Activated T-cell treated with anti-CD3 and anti-CD28 coated beads, Interleukin-2, amount 50 U/mL, for 4 hours (primary cell): ENCODE results near the gene LRRFIP1. TPM values are rescaled to one million over a fixed set of nuclear protein-coding genes. Genes with fewer than 3 reads are reported as not detected.
"Not testable (repeated sequence)": the region's sequence is repeated elsewhere in the genome, so short reads cannot be mapped to it uniquely, and the experiment has no call there.

ENCODE experiments used
- ATAC-seq, 2 donors: fragments of 200-7000 bp; cut with Tn5 transposase; one replicate each; pipeline ENCODE4 v1.10.0; 2021
- DNase-seq: peaks from one replicate; pipeline ENCODE4 v3.0.0-alpha.2; 2020
- H3K27me3 Mint-ChIP-seq: one replicate; pipeline ENCODE4 v1.8.0; 2021; ENCODE audit warnings: low read depth, mixed read lengths
- H3K36me3 Mint-ChIP-seq: one replicate; pipeline ENCODE4 v1.8.0; 2022; ENCODE audit warnings: mixed read lengths; ENCODE audit not compliant: insufficient read depth
- H3K4me1 Mint-ChIP-seq: one replicate; pipeline ENCODE4 v1.8.0; 2021; ENCODE audit warnings: low read depth, mixed read lengths
- H3K4me3 Mint-ChIP-seq: one replicate; pipeline ENCODE4 v1.8.0; 2021; ENCODE audit warnings: mild to moderate bottlenecking, moderate library complexity, mixed read lengths
- H3K9me3 Mint-ChIP-seq: one replicate; pipeline ENCODE4 v1.8.0; 2021; ENCODE audit warnings: mixed read lengths
- total RNA-seq, 3 donors: library from RNA; stranded (reverse); gene quantifications; one replicate each; pipeline ENCODE4 v1.2.1, GENCODE V29; 2021

Gene LRRFIP1
- total RNA-seq, 3 donors from 2014 or later: 160 to 203 (median 169) TPM

GRCh38 chr2:237593036-237593435, 34.4 kb upstream of the LRRFIP1 start:
- DNase-seq (no peak), ATAC-seq (no peak)
- peaks cover 10% of the 10 kb centered on the region for H3K4me1 Mint-ChIP-seq
- peaks cover 2% of the 10 kb centered on the region for H3K27me3 Mint-ChIP-seq
- no peaks in the 10 kb centered on the region for H3K9me3 Mint-ChIP-seq
- H3K36me3 Mint-ChIP-seq: no peaks in the 10 kb centered on the region
- H3K4me3 Mint-ChIP-seq: no peak overlapping the region

- Mint-ChIP-seq H3K27me3 (peaks cover 2% of the 10 kb centered on the region), H3K9me3 (no peaks in the 10 kb centered on the region), H3K4me1 (peaks cover 10% of the 10 kb centered on the region), H3K36me3 (no peaks in the 10 kb centered on the region), H3K4me3 (no peak overlapping the region)
- DNase-seq (no peak), ATAC-seq (no peak)
Measured at GRCh38 chr2:237593596-237594320, 33.6 kb upstream of the LRRFIP1 start.

GRCh38 chr2:237594514-237594871, 32.9 kb upstream of the LRRFIP1 start:
- H3K27me3 Mint-ChIP-seq: peaks cover 2% of the 10 kb centered on the region
- no peak for ATAC-seq
- H3K36me3 Mint-ChIP-seq: no peaks in the 10 kb centered on the region
- no peak overlapping the region for H3K4me3 Mint-ChIP-seq
- H3K4me1 Mint-ChIP-seq: peaks cover 10% of the 10 kb centered on the region
- no peak for DNase-seq
- H3K9me3 Mint-ChIP-seq: no peaks in the 10 kb centered on the region

GRCh38 chr2:237595829-237596519, 31.4 kb upstream of the LRRFIP1 start:
- not testable (repeated sequence) for H3K4me1 Mint-ChIP-seq, H3K27me3 Mint-ChIP-seq, H3K9me3 Mint-ChIP-seq, H3K4me3 Mint-ChIP-seq, DNase-seq, ATAC-seq, H3K36me3 Mint-ChIP-seq

DNA sequence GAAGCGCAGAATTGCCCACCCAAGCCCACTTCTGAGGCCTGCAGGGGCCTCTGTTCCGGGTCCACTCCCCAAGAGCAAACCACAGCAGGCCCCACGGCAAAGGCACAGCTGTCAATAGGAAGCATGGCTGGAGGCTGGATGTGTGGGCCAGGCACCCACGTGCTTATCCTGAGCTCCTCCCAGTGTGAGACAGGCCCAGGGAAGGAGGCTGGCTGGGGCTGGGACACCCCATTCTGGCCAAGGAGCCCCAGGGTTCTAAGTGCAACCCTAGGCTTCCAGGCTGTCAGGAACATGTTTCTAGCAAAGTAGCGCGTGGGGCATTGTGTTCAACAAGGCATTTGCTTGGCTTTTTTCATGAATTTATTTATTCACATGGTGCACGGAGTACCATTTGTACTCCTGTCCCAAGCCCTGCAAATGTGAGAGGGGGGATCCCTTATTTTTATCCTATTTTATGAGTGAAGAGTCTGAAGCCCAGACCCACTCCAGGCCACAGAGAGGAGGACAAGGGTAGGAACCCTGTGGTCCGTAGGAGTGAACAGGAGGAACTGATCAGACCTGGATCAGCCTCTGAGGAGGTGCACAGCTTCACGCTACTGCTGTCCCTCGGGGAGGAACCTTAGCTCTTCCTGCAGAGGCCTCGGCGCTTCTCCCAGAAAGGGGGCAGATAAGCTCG, 30.7 kb upstream of the LRRFIP1 start:
- no peak for DNase-seq
- H3K27me3 Mint-ChIP-seq: no peaks in the 10 kb centered on the region
- no peak overlapping the region for H3K4me3 Mint-ChIP-seq
- H3K4me1 Mint-ChIP-seq: peaks cover under 1% of the 10 kb centered on the region
- no peaks in the 10 kb centered on the region for H3K9me3 Mint-ChIP-seq
- no peaks in the 10 kb centered on the region for H3K36me3 Mint-ChIP-seq
- no peak for ATAC-seq

GRCh38 chr2:237597196-237598145, 29.9 kb upstream of the LRRFIP1 start:
- no peaks in the 10 kb centered on the region for H3K36me3 Mint-ChIP-seq
- H3K9me3 Mint-ChIP-seq: no peaks in the 10 kb centered on the region
- peaks cover 2% of the 10 kb centered on the region for H3K4me1 Mint-ChIP-seq
- ATAC-seq (no peak), DNase-seq (no peak)
- H3K4me3 Mint-ChIP-seq: no peak overlapping the region
- H3K27me3 Mint-ChIP-seq: no peaks in the 10 kb centered on the region

GRCh38 chr2:237598468-237599208, 28.7 kb upstream of the LRRFIP1 start:
- ATAC-seq (no peak), DNase-seq (no peak)
- Mint-ChIP-seq H3K9me3 (no peaks in the 10 kb centered on the region), H3K36me3 (no peaks in the 10 kb centered on the region), H3K4me1 (peaks cover 13% of the 10 kb centered on the region), H3K4me3 (no peak overlapping the region), H3K27me3 (no peaks in the 10 kb centered on the region)

- DNase-seq (no peak), ATAC-seq (no peak)
- H3K4me3 Mint-ChIP-seq: no peak overlapping the region
- no peaks in the 10 kb centered on the region for H3K36me3 Mint-ChIP-seq
- H3K9me3 Mint-ChIP-seq: no peaks in the 10 kb centered on the region
- H3K4me1 Mint-ChIP-seq: peaks cover 18% of the 10 kb centered on the region
- no peaks in the 10 kb centered on the region for H3K27me3 Mint-ChIP-seq
Measured at GRCh38 chr2:237599465-237600110, 27.8 kb upstream of the LRRFIP1 start.

- DNase-seq: no peak
- Mint-ChIP-seq H3K4me3 (no peak overlapping the region), H3K36me3 (no peaks in the 10 kb centered on the region), H3K27me3 (no peaks in the 10 kb centered on the region), H3K9me3 (no peaks in the 10 kb centered on the region), H3K4me1 (peaks cover 24% of the 10 kb centered on the region)
- ATAC-seq: no peak
Measured at GRCh38 chr2:237600205-237600846, 27.1 kb upstream of the LRRFIP1 start.

GRCh38 chr2:237601453-237602116, 25.8 kb upstream of the LRRFIP1 start:
- Mint-ChIP-seq H3K27me3 (no peaks in the 10 kb centered on the region), H3K4me1 (peaks cover 24% of the 10 kb centered on the region), H3K4me3 (no peak overlapping the region), H3K9me3 (no peaks in the 10 kb centered on the region), H3K36me3 (no peaks in the 10 kb centered on the region)
- ATAC-seq (no peak), DNase-seq (no peak)

DNA sequence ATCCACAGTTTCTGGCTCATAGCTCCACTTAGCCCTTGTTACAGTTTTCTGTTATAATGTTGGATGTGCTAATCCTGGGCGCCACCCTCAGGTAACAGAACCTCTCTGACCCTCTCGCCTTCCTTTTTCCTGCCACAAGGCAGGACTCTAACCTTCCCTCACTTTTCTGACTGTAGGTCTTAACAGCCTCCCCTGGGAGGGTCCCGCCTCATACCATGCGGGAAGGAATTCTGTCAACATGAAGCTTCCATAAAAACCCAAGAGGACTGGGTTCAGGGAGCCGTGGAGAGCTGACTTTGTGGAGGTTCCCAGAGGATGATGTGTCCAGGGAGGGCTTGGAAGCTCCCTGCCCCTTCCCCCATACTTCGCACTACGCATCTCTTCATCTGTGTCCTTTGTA, 25.0 kb upstream of the LRRFIP1 start:
- Mint-ChIP-seq H3K4me1 (peaks cover 24% of the 10 kb centered on the region), H3K36me3 (no peaks in the 10 kb centered on the region), H3K27me3 (no peaks in the 10 kb centered on the region), H3K4me3 (no peak overlapping the region), H3K9me3 (no peaks in the 10 kb centered on the region)
- ATAC-seq (no peak), DNase-seq (no peak)

DNA sequence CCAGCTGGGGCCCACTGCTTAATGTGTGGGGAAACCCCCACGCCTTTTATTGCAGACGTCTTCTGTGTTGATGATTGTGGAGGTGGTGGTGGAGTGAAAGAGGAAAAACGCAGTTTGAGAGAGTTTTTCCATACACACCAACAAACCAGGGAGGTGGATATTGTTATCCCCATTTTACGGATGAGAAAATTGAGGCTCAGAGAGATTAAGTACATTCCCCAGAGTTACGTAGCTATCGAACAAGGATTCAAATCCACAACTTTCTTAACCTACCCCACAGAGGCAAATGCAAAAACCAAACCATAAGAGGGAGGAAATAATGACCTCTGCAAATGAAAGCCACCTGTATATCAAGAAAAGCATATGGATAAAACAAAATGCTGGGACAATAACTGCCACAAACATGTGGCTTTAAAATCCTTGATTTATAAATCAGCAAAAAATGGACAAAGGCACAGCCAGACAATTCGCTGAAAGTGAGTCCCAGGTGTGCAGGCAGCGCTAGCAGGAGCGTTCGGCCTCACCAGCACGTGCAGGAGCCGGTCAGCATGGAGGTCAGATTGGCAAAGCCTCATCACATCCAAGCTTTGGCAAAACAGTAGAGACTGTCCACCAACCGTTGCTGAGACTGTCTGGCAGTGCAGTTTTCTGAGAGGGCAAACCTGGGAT, 24.2 kb upstream of the LRRFIP1 start:
- DNase-seq (no peak), ATAC-seq (no peak)
- H3K4me1 Mint-ChIP-seq: peaks cover 24% of the 10 kb centered on the region
- no peaks in the 10 kb centered on the region for H3K9me3 Mint-ChIP-seq
- H3K36me3 Mint-ChIP-seq: no peaks in the 10 kb centered on the region
- peak overlapping the region; percentile 60 for H3K4me3 Mint-ChIP-seq
- H3K27me3 Mint-ChIP-seq: peaks cover 2% of the 10 kb centered on the region
